ENCODE measurements around the gene CILP. TPM values are rescaled to one million over a fixed set of nuclear protein-coding genes. Genes with fewer than 3 reads are reported as not detected.
A peak's percentile ranks its signal among the peaks of the same experiment; 100 is the strongest.
"Not testable (repeated sequence)": the region's sequence is repeated elsewhere in the genome, so short reads cannot be mapped to it uniquely, and the experiment has no call there.

CILP gene
- total RNA-seq, 4 donors from 2014 or later, result 7.8 to 209 (median 55.5) TPM

GRCh38 chr15:65194826-65195547, 16.3 kb downstream of the CILP start:
- no peaks in the 10 kb centered on the region for H3K27me3 ChIP-seq
- 48 to 57% methylated on average over 7 of the region's 7 CpGs for WGBS, 2 donors
- no peaks in the 10 kb centered on the region for H3K9me3 ChIP-seq
- H3K36me3 ChIP-seq, result peaks cover 0 to 8% (median 0%) of the 10 kb centered on the region in 3 donors
- H3K27ac ChIP-seq, result peak overlapping the region in 2 of 4 donors; percentile 58 to 60
- no peak overlapping the region for H3K4me3 ChIP-seq
- TF ChIP-seq, protein P1, sequence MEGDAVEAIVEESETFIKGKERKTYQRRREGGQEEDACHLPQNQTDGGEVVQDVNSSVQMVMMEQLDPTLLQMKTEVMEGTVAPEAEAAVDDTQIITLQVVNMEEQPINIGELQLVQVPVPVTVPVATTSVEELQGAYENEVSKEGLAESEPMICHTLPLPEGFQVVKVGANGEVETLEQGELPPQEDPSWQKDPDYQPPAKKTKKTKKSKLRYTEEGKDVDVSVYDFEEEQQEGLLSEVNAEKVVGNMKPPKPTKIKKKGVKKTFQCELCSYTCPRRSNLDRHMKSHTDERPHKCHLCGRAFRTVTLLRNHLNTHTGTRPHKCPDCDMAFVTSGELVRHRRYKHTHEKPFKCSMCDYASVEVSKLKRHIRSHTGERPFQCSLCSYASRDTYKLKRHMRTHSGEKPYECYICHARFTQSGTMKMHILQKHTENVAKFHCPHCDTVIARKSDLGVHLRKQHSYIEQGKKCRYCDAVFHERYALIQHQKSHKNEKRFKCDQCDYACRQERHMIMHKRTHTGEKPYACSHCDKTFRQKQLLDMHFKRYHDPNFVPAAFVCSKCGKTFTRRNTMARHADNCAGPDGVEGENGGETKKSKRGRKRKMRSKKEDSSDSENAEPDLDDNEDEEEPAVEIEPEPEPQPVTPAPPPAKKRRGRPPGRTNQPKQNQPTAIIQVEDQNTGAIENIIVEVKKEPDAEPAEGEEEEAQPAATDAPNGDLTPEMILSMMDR (IDR thresholded peaks at IDR 0.05), result no peak
- TF ChIP-seq EP300 (IDR thresholded peaks at IDR 0.05) (no peak), POLR2A (IDR thresholded peaks at IDR 0.05) (no peak)
- peaks cover 0 to 18% (median 0%) of the 10 kb centered on the region in 4 donors for H3K4me1 ChIP-seq
- DNase-seq (ENCODE audit: low spot score in 2 of 2), result no peak

DNA sequence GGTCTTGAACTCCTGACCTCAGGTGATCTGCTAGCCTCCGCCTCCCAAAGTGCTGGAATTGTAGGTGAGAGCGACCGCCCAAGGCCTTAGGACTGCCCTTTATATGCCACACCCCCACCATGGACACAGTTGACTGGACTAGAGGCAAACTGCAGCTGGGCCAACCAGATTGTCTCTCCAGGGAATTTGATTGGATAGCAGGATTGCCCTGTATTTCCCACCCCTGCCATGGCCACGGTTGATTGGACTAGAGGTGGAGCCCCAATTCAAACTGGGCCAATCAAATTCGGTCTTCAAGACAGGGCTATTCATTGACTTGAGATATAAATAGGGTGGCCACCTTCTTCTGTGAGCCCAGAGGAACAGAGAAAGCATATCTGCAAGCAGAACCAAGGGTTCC, 19.3 kb downstream of the CILP start:
- Histone ChIP-seq H3K4me1 (peaks cover 0 to 18% (median 0%) of the 10 kb centered on the region in 4 donors), H3K27me3 (no peaks in the 10 kb centered on the region), H3K4me3 (no peak overlapping the region), H3K27ac (no peak overlapping the region), H3K36me3 (no peaks in the 10 kb centered on the region), H3K9me3 (no peaks in the 10 kb centered on the region)
- no peak for DNase-seq (ENCODE audit: low spot score in 2 of 2)
- TF ChIP-seq, protein P1 (IDR thresholded peaks at IDR 0.05), result no peak
- TF ChIP-seq POLR2A (IDR thresholded peaks at IDR 0.05) (no peak), EP300 (IDR thresholded peaks at IDR 0.05) (no peak)
- 92 to 95% methylated on average over 5 of the region's 5 CpGs for WGBS, 2 donors

DNA sequence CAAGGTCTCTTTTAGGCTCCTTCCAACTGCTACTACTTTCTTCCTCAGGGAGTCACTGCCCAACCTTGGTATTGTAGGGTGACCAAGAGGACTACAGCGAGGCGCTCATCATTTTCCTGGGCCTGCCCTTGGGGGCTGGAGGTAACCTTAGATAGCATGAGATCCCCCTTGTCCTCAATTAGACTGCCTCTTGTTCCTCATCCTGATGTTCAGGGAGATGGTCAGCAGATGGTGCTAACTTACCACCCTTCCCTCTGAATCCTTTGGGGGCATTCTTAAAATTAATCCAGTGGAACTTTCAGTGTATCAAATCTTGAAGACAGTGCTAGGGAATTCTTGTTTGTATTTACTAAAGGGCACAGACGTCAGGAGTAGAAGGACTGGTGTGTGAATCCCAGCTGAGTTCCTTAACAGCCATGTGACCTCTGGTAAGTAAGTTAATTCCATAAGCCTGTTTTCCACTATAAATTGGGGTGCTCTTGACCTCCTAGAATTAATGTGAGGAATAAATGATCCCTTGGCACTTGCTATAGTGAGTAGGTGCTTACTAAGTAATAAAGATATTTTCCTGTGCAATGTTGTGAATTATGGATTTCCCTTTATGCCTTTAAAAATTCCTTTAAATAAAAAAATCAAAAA, 22.1 kb downstream of the CILP start:
- DNase-seq (ENCODE audit: low spot score in 2 of 2), result peak in 1 of 2 donors; percentile 37
- no peak for TF ChIP-seq POLR2A (IDR thresholded peaks at IDR 0.05)
- no peak for TF ChIP-seq EP300 (IDR thresholded peaks at IDR 0.05)
- TF ChIP-seq, protein P1 (IDR thresholded peaks at IDR 0.05), result peak; percentile 44 to 78 (median 60)
- WGBS, 2 donors, result 8 to 19% methylated on average over 3 of the region's 3 CpGs
- Histone ChIP-seq H3K36me3 (no peaks in the 10 kb centered on the region), H3K27me3 (no peaks in the 10 kb centered on the region), H3K27ac (no peak overlapping the region), H3K9me3 (no peaks in the 10 kb centered on the region), H3K4me3 (no peak overlapping the region), H3K4me1 (peaks cover 0 to 4% (median 0%) of the 10 kb centered on the region in 4 donors)

GRCh38 chr15:65188472-65188871, 22.8 kb downstream of the CILP start:
- H3K36me3 ChIP-seq; H3K9me3 ChIP-seq; H3K4me1 ChIP-seq; H3K27ac ChIP-seq; DNase-seq (ENCODE audit: low spot score in 2 of 2); H3K27me3 ChIP-seq; H3K4me3 ChIP-seq: not testable (repeated sequence)
- WGBS, 2 donors, result 82 to 86% methylated on average over 9 of the region's 9 CpGs

- no peaks in the 10 kb centered on the region for H3K9me3 ChIP-seq
- no peaks in the 10 kb centered on the region for H3K27me3 ChIP-seq
- H3K27ac ChIP-seq, result peak within 1 kb of the TSS; percentile 96 to 98 (median 98)
- TF ChIP-seq, protein P1 (IDR thresholded peaks at IDR 0.05), result peak in 1 of 5 experiments; percentile 43
- TF ChIP-seq EP300 (IDR thresholded peaks at IDR 0.05) (peak; percentile 92 to 94), POLR2A (IDR thresholded peaks at IDR 0.05) (peak; percentile 40 to 82)
- H3K4me1 ChIP-seq, result peaks cover 0 to 37% (median 20%) of the 10 kb centered on the region in 4 donors
- DNase-seq (ENCODE audit: low spot score in 2 of 2), result peak; percentile 81 to 85
- peaks cover 0 to 6% (median 0%) of the 10 kb centered on the region in 3 donors for H3K36me3 ChIP-seq
- 0% methylated on average over 41 to 50 of the region's 70 CpGs for WGBS, 2 donors
- H3K4me3 ChIP-seq, result peak within 1 kb of the TSS; percentile 73 to 92 (median 85)
These were observed 26.2 kb downstream of the CILP start, which contains the start of gene CLPX for GRCh38 chr15:65184868-65185717. CLPX (minus strand) TSS chr15:65185342; CDS start chr15:65185153, 189 bp downstream.

Measured in tibial nerve (tissue), 4 donors.